HCT116 (cell line): ENCODE data around the gene RGPD5. TPM values are rescaled to one million over a fixed set of nuclear protein-coding genes. Genes with fewer than 3 reads are reported as not detected.

ENCODE experiments used
- total RNA-seq: library from RNA; stranded (reverse); gene quantifications from one replicate; pipeline ENCODE4 v1.2.1, GENCODE V29; 2021; ENCODE audit not compliant: unreplicated experiment

The RGPD5 gene
- total RNA-seq, 1 experiment from 2014 or later = 39.1 TPM

Other genes starting within 250 kb of the RGPD5 start
- 113 TPM for gene SEPTIN10, start 180.3 kb upstream of the RGPD5 start, total RNA-seq
- gene SOWAHC, start 179.9 kb upstream of the RGPD5 start, total RNA-seq = 16.6 TPM
- 1.1 TPM for gene LIMS3, start 104.4 kb downstream of the RGPD5 start, total RNA-seq